ENCODE data around the gene PAX5.

Gene PAX5

DNA sequence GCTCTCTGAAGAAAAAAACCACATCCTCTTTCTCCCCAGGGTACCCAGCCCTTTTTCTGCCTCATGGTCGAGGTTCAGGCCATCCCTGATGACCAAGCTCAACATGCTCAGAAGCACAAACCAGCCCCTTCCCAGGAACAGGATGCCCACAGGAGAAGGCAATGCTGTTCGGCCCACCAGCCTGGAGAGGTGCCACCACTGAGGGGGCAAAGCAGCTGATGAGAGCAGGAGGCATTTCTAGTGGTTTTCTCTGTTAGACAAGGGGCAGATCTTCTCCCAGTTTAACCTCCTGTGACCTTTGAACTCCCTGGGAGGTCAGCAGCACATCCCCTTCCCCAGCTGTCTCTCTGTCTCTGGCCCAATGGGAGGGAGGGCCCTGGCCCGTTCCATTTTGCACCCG lies 73.0 kb downstream of the PAX5 start:
- TF ChIP-seq SIN3A (IDR thresholded peaks at IDR 0.05; ENCODE audit: borderline replicate concordance, insufficient read depth, low read length) (no peak), FOXP2 (optimal IDR thresholded peaks at IDR 0.05; ENCODE audit: borderline replicate concordance, extremely low read depth, extremely low read length, insufficient read depth) (no peak), POLR2AphosphoS5 (IDR thresholded peaks at IDR 0.05; ENCODE audit: low read depth, low read length) (no peak), TAF1 (IDR thresholded peaks at IDR 0.05; ENCODE audit: borderline replicate concordance, insufficient read depth, low read length) (no peak)
- TF ChIP-seq, protein P1, sequence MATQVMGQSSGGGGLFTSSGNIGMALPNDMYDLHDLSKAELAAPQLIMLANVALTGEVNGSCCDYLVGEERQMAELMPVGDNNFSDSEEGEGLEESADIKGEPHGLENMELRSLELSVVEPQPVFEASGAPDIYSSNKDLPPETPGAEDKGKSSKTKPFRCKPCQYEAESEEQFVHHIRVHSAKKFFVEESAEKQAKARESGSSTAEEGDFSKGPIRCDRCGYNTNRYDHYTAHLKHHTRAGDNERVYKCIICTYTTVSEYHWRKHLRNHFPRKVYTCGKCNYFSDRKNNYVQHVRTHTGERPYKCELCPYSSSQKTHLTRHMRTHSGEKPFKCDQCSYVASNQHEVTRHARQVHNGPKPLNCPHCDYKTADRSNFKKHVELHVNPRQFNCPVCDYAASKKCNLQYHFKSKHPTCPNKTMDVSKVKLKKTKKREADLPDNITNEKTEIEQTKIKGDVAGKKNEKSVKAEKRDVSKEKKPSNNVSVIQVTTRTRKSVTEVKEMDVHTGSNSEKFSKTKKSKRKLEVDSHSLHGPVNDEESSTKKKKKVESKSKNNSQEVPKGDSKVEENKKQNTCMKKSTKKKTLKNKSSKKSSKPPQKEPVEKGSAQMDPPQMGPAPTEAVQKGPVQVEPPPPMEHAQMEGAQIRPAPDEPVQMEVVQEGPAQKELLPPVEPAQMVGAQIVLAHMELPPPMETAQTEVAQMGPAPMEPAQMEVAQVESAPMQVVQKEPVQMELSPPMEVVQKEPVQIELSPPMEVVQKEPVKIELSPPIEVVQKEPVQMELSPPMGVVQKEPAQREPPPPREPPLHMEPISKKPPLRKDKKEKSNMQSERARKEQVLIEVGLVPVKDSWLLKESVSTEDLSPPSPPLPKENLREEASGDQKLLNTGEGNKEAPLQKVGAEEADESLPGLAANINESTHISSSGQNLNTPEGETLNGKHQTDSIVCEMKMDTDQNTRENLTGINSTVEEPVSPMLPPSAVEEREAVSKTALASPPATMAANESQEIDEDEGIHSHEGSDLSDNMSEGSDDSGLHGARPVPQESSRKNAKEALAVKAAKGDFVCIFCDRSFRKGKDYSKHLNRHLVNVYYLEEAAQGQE (IDR thresholded peaks at IDR 0.05; ENCODE audit: insufficient read depth in 1 of 2, low read depth in 2 of 2, low read length in 2 of 2) = no peak

DNA sequence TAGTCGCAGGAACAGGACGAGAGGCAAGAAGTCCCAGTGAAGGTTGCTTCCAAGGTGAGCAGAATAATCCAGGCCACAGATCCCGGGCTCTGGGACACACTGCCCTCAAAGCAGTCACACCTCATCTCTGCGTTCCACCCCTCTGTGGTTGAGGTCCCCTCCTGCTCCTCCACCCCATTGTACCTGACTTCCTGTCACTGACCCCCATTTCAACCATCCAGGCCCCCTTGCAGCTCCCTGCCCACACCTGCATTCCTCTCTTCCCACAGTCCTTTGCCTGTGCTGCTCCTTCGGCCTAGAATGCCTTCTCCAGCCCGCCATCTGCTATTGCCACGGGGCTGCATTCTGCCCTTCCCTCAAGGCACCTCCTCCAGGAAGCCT lies 73.5 kb downstream of the PAX5 start:
- no peak for TF ChIP-seq TAF1 (IDR thresholded peaks at IDR 0.05; ENCODE audit: borderline replicate concordance, insufficient read depth, low read length)
- no peak for TF ChIP-seq SIN3A (IDR thresholded peaks at IDR 0.05; ENCODE audit: borderline replicate concordance, insufficient read depth, low read length)
- TF ChIP-seq, protein P1 (IDR thresholded peaks at IDR 0.05; ENCODE audit: insufficient read depth in 1 of 2, low read depth in 2 of 2, low read length in 2 of 2) = no peak
- TF ChIP-seq FOXP2 (optimal IDR thresholded peaks at IDR 0.05; ENCODE audit: borderline replicate concordance, extremely low read depth, extremely low read length, insufficient read depth) = no peak

DNA sequence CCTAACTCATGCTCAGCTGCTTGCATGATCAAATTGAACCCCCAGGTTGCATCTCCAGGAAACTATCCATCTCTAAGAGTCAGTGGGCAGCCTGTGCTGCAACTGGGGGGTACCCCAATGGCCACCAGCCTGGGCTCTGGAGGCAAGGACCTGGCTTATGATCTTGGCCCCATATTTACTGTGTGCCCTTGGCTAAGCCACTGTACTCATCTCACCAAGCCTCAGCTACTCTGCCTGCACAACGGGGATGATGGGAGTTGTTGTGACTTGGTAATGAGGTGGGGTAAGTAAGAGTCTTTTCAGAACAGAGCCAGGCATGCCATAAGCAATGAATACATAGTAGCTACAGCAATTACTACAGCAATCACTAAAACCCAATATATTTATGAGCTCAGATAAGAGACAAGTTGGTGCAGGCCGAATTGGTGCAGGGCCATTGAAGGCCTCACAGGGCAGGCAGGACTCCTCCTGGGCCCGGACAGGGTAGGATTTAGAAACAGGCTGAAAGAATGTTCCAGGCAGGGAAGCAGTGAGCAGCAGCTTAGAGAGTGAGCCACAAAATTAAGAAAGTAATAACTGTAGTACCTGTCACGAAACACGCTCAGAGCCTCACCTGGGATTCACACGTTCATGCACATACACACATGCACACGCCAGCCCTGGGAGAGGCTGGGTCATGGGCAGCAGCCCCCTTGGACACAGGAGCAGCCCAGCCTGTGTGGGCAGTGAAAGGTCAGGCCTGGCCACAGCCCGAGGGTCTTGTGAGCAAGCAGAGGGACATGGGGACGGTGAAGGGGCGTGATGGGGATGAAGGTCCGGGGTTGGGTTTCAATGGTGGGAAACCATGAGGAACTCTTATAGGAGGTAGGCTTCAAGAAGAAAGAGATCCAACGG lies 74.1 kb downstream of the PAX5 start:
- TF ChIP-seq FOXP2 (optimal IDR thresholded peaks at IDR 0.05; ENCODE audit: borderline replicate concordance, extremely low read depth, extremely low read length, insufficient read depth) = no peak
- no peak for TF ChIP-seq POLR2AphosphoS5 (IDR thresholded peaks at IDR 0.05; ENCODE audit: low read depth, low read length)
- TF ChIP-seq, protein P1 (IDR thresholded peaks at IDR 0.05; ENCODE audit: insufficient read depth in 1 of 2, low read depth in 2 of 2, low read length in 2 of 2) = no peak
- no peak for TF ChIP-seq SIN3A (IDR thresholded peaks at IDR 0.05; ENCODE audit: borderline replicate concordance, insufficient read depth, low read length)
- no peak for TF ChIP-seq TAF1 (IDR thresholded peaks at IDR 0.05; ENCODE audit: borderline replicate concordance, insufficient read depth, low read length)

DNA sequence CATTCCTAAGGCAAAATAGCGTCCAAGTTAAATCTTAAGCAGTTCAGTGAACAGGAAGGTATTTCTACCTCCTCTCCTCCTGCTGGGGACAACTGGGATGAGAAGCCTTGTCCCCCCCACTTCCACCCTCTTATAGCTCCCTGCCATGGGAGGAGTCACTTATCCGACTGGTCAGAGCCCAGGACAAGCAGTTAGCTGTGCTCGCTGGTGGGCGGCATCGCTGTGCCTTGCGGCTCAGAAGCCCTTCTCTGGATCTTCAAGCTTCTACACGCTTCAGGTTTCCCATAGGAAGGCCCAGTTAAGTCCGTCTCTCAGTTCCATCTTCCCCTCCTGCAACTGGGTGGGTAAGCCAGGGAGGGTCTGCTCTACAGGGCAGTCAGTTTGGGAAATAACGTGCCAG lies 77.2 kb downstream of the PAX5 start:
- no peak for TF ChIP-seq SIN3A (IDR thresholded peaks at IDR 0.05; ENCODE audit: borderline replicate concordance, insufficient read depth, low read length)
- no peak for TF ChIP-seq FOXP2 (optimal IDR thresholded peaks at IDR 0.05; ENCODE audit: borderline replicate concordance, extremely low read depth, extremely low read length, insufficient read depth)
- TF ChIP-seq POLR2AphosphoS5 (IDR thresholded peaks at IDR 0.05; ENCODE audit: low read depth, low read length) = no peak
- TF ChIP-seq, protein P1 (IDR thresholded peaks at IDR 0.05; ENCODE audit: insufficient read depth in 1 of 2, low read depth in 2 of 2, low read length in 2 of 2) = no peak
- TF ChIP-seq TAF1 (IDR thresholded peaks at IDR 0.05; ENCODE audit: borderline replicate concordance, insufficient read depth, low read length) = no peak

All from PFSK-1 (cell line).